Astrocyte (in vitro differentiated cells and primary cell): Measurements from ENCODE around the gene TMC8. TPM values are rescaled to one million over a fixed set of nuclear protein-coding genes. Genes with fewer than 3 reads are reported as not detected.
A peak's percentile ranks its signal among the peaks of the same experiment; 100 is the strongest.

Experiments
- DNase-seq: peaks from one replicate; pipeline ENCODE4 v3.0.0-alpha.2; 2010; ENCODE audit warnings: low read depth
- FAIRE-seq: peaks from 2 replicates; lab custom pipeline; 2011; peaks lifted over from hg19 to GRCh38; lab: Jason Lieb, UNC
- H2AFZ ChIP-seq: 2 replicates; pipeline ENCODE4 v1.6.0; 2012; ENCODE audit warnings: low read depth, low read length, inconsistent platforms
- H3K27ac ChIP-seq: 2 replicates; pipeline ENCODE4 v1.5.1; 2011; ENCODE audit warnings: low read depth, low read length, inconsistent platforms
- H3K27me3 ChIP-seq: 2 replicates; pipeline ENCODE4 v1.6.0; 2011; ENCODE audit warnings: low read length, inconsistent platforms; ENCODE audit not compliant: insufficient read depth
- H3K36me3 ChIP-seq: 2 replicates; pipeline ENCODE4 v1.5.1; 2011; ENCODE audit warnings: low read length, inconsistent platforms; ENCODE audit not compliant: insufficient read depth
- H3K4me1 ChIP-seq: 2 replicates; pipeline ENCODE4 v1.5.1; 2011; ENCODE audit warnings: low read length, inconsistent platforms; ENCODE audit not compliant: insufficient read depth
- H3K4me2 ChIP-seq: 2 replicates; pipeline ENCODE4 v1.6.0; 2012; ENCODE audit warnings: low read length, inconsistent platforms
- H3K4me3 ChIP-seq: 2 replicates; pipeline ENCODE4 v1.5.1; 2011; ENCODE audit warnings: low read depth, mild to moderate bottlenecking, low read length, inconsistent platforms; ENCODE audit not compliant: insufficient read depth
- H3K79me2 ChIP-seq: 2 replicates; pipeline ENCODE4 v1.6.0; 2012; ENCODE audit warnings: mild to moderate bottlenecking, low read length, inconsistent platforms; ENCODE audit not compliant: insufficient read depth
- H3K9ac ChIP-seq: 2 replicates; pipeline ENCODE4 v1.6.0; 2012; ENCODE audit warnings: mild to moderate bottlenecking, low read length, inconsistent platforms
- H3K9me3 ChIP-seq: 2 replicates; pipeline ENCODE4 v1.5.1; 2012; ENCODE audit warnings: low read depth, mild to moderate bottlenecking, low read length, inconsistent platforms; ENCODE audit not compliant: insufficient read depth
- H4K20me1 ChIP-seq: 2 replicates; pipeline ENCODE4 v1.6.0; 2012; ENCODE audit warnings: low read length, inconsistent platforms; ENCODE audit not compliant: insufficient read depth
- H3K27ac Mint-ChIP-seq: one replicate; pipeline ENCODE4 v1.8.0; 2021; ENCODE audit warnings: mild to moderate bottlenecking, mixed read lengths; ENCODE audit not compliant: unreplicated experiment
- H3K27me3 Mint-ChIP-seq: one replicate; pipeline ENCODE4 v1.8.0; 2021; ENCODE audit warnings: low read depth, mixed read lengths; ENCODE audit not compliant: unreplicated experiment
- H3K36me3 Mint-ChIP-seq: one replicate; pipeline ENCODE4 v1.8.0; 2021; ENCODE audit warnings: low read depth, mixed read lengths; ENCODE audit not compliant: unreplicated experiment
- H3K4me1 Mint-ChIP-seq: one replicate; pipeline ENCODE4 v1.8.0; 2021; ENCODE audit warnings: low read depth, mixed read lengths; ENCODE audit not compliant: unreplicated experiment
- H3K4me3 Mint-ChIP-seq: one replicate; pipeline ENCODE4 v1.8.0; 2021; ENCODE audit warnings: mild to moderate bottlenecking, moderate library complexity, mixed read lengths; ENCODE audit not compliant: unreplicated experiment
- H3K9me3 Mint-ChIP-seq: one replicate; pipeline ENCODE4 v1.8.0; 2021; ENCODE audit warnings: mild to moderate bottlenecking, mixed read lengths; ENCODE audit not compliant: unreplicated experiment
- CTCF ChIP-seq: IDR thresholded peaks from 2 replicates; pipeline ENCODE4 v1.5.1; 2011; ENCODE audit warnings: low read depth, mild to moderate bottlenecking, inconsistent platforms, low read length, moderate library complexity; ENCODE audit not compliant: insufficient read depth
- EZH2 ChIP-seq: IDR thresholded peaks from 2 replicates; pipeline ENCODE4 v1.6.1; 2012; ENCODE audit warnings: mild to moderate bottlenecking, low read length, inconsistent platforms; ENCODE audit not compliant: insufficient read depth
- total RNA-seq: library from RNA; stranded (reverse); gene quantifications from 2 replicates; pipeline ENCODE4 v1.2.1, GENCODE V29; 2021

TMC8 gene
- total RNA-seq, 1 donor from 2014 or later: 0.27 TPM

- Histone ChIP-seq H3K4me2 (no peak overlapping the region), H3K79me2 (no peaks in the 10 kb centered on the region), H4K20me1 (peaks cover 3% of the 10 kb centered on the region), H3K27ac (no peak overlapping the region), H3K9me3 (no peaks in the 10 kb centered on the region), H3K36me3 (peaks cover 4% of the 10 kb centered on the region), H3K4me3 (no peak overlapping the region), H2AFZ (no peak overlapping the region), H3K27me3 (no peaks in the 10 kb centered on the region), H3K9ac (no peak overlapping the region), H3K4me1 (peaks cover 4% of the 10 kb centered on the region)
- Mint-ChIP-seq H3K27me3 (peaks cover 2% of the 10 kb centered on the region), H3K4me1 (peaks cover 13% of the 10 kb centered on the region), H3K27ac (no peak overlapping the region), H3K36me3 (peaks cover 13% of the 10 kb centered on the region), H3K4me3 (no peak overlapping the region), H3K9me3 (no peaks in the 10 kb centered on the region)
- no peak for DNase-seq
- no peak for FAIRE-seq
- TF ChIP-seq CTCF (peak; percentile 72), EZH2 (no peak)
Observed at GRCh38 chr17:78176548-78177025, 46.0 kb downstream of the TMC8 start.

GRCh38 chr17:78179372-78179771 lies 48.8 kb downstream of the TMC8 start:
- peaks cover 6% of the 10 kb centered on the region for H3K36me3 ChIP-seq
- TF ChIP-seq CTCF (no peak), EZH2 (no peak)

GRCh38 chr17:78180083-78180482 lies 49.5 kb downstream of the TMC8 start:
- no peaks in the 10 kb centered on the region for H3K9me3 ChIP-seq
- Mint-ChIP-seq H3K27ac (no peak overlapping the region), H3K9me3 (no peaks in the 10 kb centered on the region), H3K27me3 (peaks cover 2% of the 10 kb centered on the region), H3K36me3 (peaks cover 4% of the 10 kb centered on the region), H3K4me3 (no peak overlapping the region), H3K4me1 (peaks cover 8% of the 10 kb centered on the region)
- peaks cover 6% of the 10 kb centered on the region for H3K36me3 ChIP-seq
- H3K4me2 ChIP-seq: no peak overlapping the region
- no peak overlapping the region for H3K4me3 ChIP-seq
- no peaks in the 10 kb centered on the region for H3K27me3 ChIP-seq
- peaks cover 9% of the 10 kb centered on the region for H3K79me2 ChIP-seq
- H3K4me1 ChIP-seq: no peaks in the 10 kb centered on the region
- FAIRE-seq (no peak), DNase-seq (no peak)
- H3K27ac ChIP-seq: no peak overlapping the region
- no peak for TF ChIP-seq EZH2
- no peak for TF ChIP-seq CTCF
- H2AFZ ChIP-seq: no peak overlapping the region
- H4K20me1 ChIP-seq: no peaks in the 10 kb centered on the region
- H3K9ac ChIP-seq: no peak overlapping the region

More at GRCh38 chr17:78179372-78179771, 48.8 kb downstream of the TMC8 start:
- DNase-seq: peak; percentile 64
- Histone ChIP-seq H3K9me3 (no peaks in the 10 kb centered on the region), H3K4me2 (no peak overlapping the region), H3K9ac (no peak overlapping the region), H3K4me1 (no peaks in the 10 kb centered on the region), H3K79me2 (peaks cover 6% of the 10 kb centered on the region), H3K27me3 (no peaks in the 10 kb centered on the region), H3K27ac (no peak overlapping the region), H2AFZ (no peak overlapping the region), H4K20me1 (no peaks in the 10 kb centered on the region), H3K4me3 (no peak overlapping the region)
- no peak for FAIRE-seq
- peaks cover 2% of the 10 kb centered on the region for H3K27me3 Mint-ChIP-seq
- H3K4me1 Mint-ChIP-seq: peaks cover 8% of the 10 kb centered on the region
- H3K36me3 Mint-ChIP-seq: peaks cover 4% of the 10 kb centered on the region
- no peak overlapping the region for H3K4me3 Mint-ChIP-seq
- H3K9me3 Mint-ChIP-seq: no peaks in the 10 kb centered on the region
- H3K27ac Mint-ChIP-seq: peak overlapping the region; percentile 80
